Measurements from ENCODE around the gene KRTCAP3. TPM values are rescaled to one million over a fixed set of nuclear protein-coding genes. Genes with fewer than 3 reads are reported as not detected.

KRTCAP3 gene
- total and polyA plus RNA-seq, 2 donors (not counting 1 experiment from before 2014, with no cell fraction given), result 8.6 to 15.0 TPM

DNA sequence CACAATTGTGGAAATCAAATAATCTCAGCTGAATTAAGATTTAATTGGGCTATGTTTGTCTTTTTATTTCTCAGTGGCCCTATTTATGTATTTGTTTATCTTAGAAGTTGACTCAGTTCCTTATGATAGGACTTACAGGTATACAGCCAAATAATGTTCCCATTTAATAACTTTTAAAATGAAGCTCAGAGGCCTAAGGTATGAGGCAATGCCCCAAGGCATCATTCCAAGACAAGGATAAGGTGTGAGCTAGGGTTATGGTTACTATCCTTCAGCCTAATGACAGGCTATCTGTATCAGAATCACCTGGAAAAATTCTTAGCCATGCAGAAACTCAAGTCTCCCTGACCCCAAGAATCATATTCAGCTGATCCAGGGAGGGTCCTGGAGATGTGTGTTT lies 21.2 kb upstream of the KRTCAP3 start:
- Histone ChIP-seq H3K4me2 (replicated peaks; ENCODE audit: low read depth, low read length, poor library complexity, severe bottlenecking) (no peak overlapping the region), H3K36me3 (replicated peaks in 1 of 2; ENCODE audit: control extremely low read depth in 1 of 2, control insufficient read depth in 1 of 2, extremely low read depth in 1 of 2, insufficient read depth in 2 of 2, low read length in 1 of 2) (no peaks in the 10 kb centered on the region), H3K79me2 (ENCODE audit: control insufficient read depth, insufficient read depth, low read length) (no peaks in the 10 kb centered on the region), H4K20me1 (ENCODE audit: control insufficient read depth, insufficient read depth, low read length, poor library complexity, severe bottlenecking) (no peaks in the 10 kb centered on the region), H3K4me3 (ENCODE audit: control extremely low read depth in 1 of 5, extremely low read depth in 1 of 5, insufficient read depth in 1 of 5, low read depth in 2 of 5, low read length in 4 of 5) (no peak overlapping the region), H3K4me1 (ENCODE audit: control insufficient read depth in 2 of 2, insufficient read depth in 2 of 2, low read length in 2 of 2) (no peaks in the 10 kb centered on the region), H3K27me3 (replicated peaks in 1 of 4; ENCODE audit: control extremely low read depth in 1 of 4, control insufficient read depth in 3 of 4, insufficient read depth in 4 of 4, low read length in 3 of 4) (no peaks in the 10 kb centered on the region), H3K9ac (ENCODE audit: low read length) (no peak overlapping the region), H3K27ac (ENCODE audit: low read length in 2 of 2) (no peak overlapping the region), H3K9me3 (ENCODE audit: control extremely low read depth in 1 of 3, control insufficient read depth in 2 of 3, insufficient read depth in 1 of 3, low read length in 2 of 3) (no peaks in the 10 kb centered on the region), H2AFZ (ENCODE audit: insufficient read depth, low read depth, low read length, poor library complexity, severe bottlenecking) (no peak overlapping the region)
- TF ChIP-seq, protein P1, sequence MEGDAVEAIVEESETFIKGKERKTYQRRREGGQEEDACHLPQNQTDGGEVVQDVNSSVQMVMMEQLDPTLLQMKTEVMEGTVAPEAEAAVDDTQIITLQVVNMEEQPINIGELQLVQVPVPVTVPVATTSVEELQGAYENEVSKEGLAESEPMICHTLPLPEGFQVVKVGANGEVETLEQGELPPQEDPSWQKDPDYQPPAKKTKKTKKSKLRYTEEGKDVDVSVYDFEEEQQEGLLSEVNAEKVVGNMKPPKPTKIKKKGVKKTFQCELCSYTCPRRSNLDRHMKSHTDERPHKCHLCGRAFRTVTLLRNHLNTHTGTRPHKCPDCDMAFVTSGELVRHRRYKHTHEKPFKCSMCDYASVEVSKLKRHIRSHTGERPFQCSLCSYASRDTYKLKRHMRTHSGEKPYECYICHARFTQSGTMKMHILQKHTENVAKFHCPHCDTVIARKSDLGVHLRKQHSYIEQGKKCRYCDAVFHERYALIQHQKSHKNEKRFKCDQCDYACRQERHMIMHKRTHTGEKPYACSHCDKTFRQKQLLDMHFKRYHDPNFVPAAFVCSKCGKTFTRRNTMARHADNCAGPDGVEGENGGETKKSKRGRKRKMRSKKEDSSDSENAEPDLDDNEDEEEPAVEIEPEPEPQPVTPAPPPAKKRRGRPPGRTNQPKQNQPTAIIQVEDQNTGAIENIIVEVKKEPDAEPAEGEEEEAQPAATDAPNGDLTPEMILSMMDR (IDR thresholded peaks at IDR 0.05), result no peak
- no peak for TF ChIP-seq EZH2 (IDR thresholded peaks at IDR 0.05; ENCODE audit: borderline replicate concordance, insufficient read depth, low read depth, low read length, poor library complexity, severe bottlenecking)
- ChIA-PET POLR2A (interaction anchor here (0.6 kb wide), 1 partner anchor 294 kb away, joined by 4 read pairs; no protein-coding TSS in a partner anchor), CTCF (no interaction called here)
- no peak overlapping the region for H3K4me3 Mint-ChIP-seq
- peaks cover 7% of the 10 kb centered on the region for H3K27me3 Mint-ChIP-seq
- ATAC-seq (ENCODE audit: low read depth) (no peak), DNase-seq (no peak)
- no peaks in the 10 kb centered on the region for H3K4me1 Mint-ChIP-seq
- H3K9me3 Mint-ChIP-seq (ENCODE audit: insufficient read depth), result no peaks in the 10 kb centered on the region
- intact Hi-C loops (cut with micrococcal nuclease), result no loop called here
- no peak overlapping the region for H3K27ac Mint-ChIP-seq

DNA sequence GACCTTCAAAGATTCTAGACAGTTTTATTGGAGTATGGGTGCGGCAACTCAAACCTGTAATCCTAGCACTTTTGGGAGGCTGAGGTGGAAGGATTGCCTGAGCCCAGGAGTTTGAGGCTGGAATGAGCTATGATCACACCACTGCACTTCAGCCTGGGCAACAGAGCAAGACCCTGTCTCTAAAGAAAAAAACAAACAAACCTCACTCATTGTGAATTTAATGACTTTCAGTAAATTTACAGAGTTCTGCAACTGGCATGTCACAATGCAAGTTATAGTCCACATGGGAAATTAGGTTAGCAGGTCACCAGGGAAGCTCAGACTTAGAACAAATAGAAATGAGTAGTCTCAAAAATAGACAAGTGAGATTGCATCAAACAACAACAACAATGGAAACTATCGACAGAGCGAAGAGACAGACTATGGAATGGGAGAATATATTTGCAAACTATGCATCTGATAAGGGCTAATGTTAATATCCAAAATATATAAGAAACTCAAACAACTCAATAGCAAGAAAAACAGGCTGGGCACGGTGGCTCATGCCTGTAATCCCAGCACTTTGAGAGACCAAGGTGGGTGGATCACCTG lies 20.4 kb upstream of the KRTCAP3 start:
- no peaks in the 10 kb centered on the region for H3K4me1 ChIP-seq (ENCODE audit: control insufficient read depth in 2 of 2, insufficient read depth in 2 of 2, low read length in 2 of 2)
- DNase-seq (no peak), ATAC-seq (ENCODE audit: low read depth) (no peak)
- Mint-ChIP-seq H3K4me3 (no peak overlapping the region), H3K9me3 (ENCODE audit: insufficient read depth) (no peaks in the 10 kb centered on the region), H3K4me1 (no peaks in the 10 kb centered on the region), H3K27me3 (peaks cover 7% of the 10 kb centered on the region), H3K27ac (no peak overlapping the region)
- POLR2A ChIA-PET, result no interaction called here
- intact Hi-C loops (cut with micrococcal nuclease), result no loop called here
- TF ChIP-seq, protein P1 (IDR thresholded peaks at IDR 0.05), result no peak
- H3K9ac ChIP-seq (ENCODE audit: low read length), result no peak overlapping the region
- no peak overlapping the region for H3K27ac ChIP-seq (ENCODE audit: low read length in 2 of 2)
- no peaks in the 10 kb centered on the region for H3K9me3 ChIP-seq (ENCODE audit: control extremely low read depth in 1 of 3, control insufficient read depth in 2 of 3, insufficient read depth in 1 of 3, low read length in 2 of 3)
- CTCF ChIA-PET, result no interaction called here
- no peak overlapping the region for H3K4me2 ChIP-seq (replicated peaks; ENCODE audit: low read depth, low read length, poor library complexity, severe bottlenecking)
- H3K27me3 ChIP-seq (replicated peaks in 1 of 4; ENCODE audit: control extremely low read depth in 1 of 4, control insufficient read depth in 3 of 4, insufficient read depth in 4 of 4, low read length in 3 of 4), result no peaks in the 10 kb centered on the region
- WGBS (ENCODE audit: insufficient coverage), result no CpG with 5 or more reads among the region's 4 CpGs
- no peak overlapping the region for H2AFZ ChIP-seq (ENCODE audit: insufficient read depth, low read depth, low read length, poor library complexity, severe bottlenecking)
- no peaks in the 10 kb centered on the region for H4K20me1 ChIP-seq (ENCODE audit: control insufficient read depth, insufficient read depth, low read length, poor library complexity, severe bottlenecking)
- no peak overlapping the region for H3K4me3 ChIP-seq (ENCODE audit: control extremely low read depth in 1 of 5, extremely low read depth in 1 of 5, insufficient read depth in 1 of 5, low read depth in 2 of 5, low read length in 4 of 5)
- H3K79me2 ChIP-seq (ENCODE audit: control insufficient read depth, insufficient read depth, low read length), result no peaks in the 10 kb centered on the region
- H3K36me3 ChIP-seq (replicated peaks in 1 of 2; ENCODE audit: control extremely low read depth in 1 of 2, control insufficient read depth in 1 of 2, extremely low read depth in 1 of 2, insufficient read depth in 2 of 2, low read length in 1 of 2), result no peaks in the 10 kb centered on the region
